ENCODE data around the gene PPM1L.

The PPM1L gene

DNA sequence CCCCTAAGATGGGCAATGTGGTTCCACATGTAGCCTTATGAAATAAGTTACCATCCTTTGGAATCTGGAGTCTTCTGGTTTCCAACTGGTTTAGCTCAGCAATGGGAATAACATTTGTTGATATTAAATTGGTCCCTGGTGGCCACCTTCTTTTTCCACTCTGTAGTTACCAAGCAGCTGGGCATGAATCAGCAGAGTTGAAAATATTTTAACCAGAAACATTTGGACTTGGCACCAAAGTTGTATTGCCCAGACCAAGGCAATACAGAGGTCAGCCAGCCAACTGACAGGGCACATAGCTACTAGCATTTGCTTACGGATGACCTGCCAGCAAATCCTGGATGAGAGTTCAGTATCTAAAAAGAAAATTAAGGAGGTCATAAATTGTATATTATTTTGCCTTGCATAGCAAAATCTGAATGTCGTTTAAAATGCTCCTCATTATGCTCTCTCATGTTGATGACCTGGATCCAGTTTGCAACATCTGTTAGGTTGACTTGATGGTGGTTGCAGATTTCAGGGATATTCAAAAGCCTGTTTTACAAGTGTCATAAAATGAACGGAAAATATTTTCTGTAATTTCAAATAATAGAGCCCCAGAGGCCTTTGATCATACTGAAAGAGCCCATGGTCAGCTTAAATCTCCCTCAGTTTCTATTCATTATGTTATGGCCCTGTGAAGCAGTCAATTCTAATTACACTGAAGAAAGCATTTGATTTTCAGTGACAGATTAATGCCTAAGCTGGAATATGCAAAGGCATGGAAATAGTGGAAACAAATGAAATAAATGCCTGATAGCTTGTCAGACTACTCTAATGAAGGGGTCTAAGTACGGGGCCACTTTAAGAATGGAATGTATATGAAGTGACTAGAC lies 54.6 kb downstream of the PPM1L start:
- no peak for DNase-seq

DNA sequence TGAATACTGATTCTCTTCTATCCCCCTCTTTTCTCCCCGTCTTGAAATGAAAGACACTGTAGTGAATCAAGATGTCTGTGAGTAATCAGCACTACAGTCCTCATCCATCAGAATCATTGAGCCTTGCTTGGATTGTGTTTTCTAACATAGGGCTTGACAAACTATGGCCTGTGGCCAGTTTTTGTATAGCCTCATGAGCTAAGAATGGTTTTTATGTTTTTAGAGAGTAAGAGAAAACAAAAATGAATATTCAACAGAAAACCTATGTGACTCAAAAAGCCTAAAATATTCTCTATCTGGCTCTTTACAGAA lies 55.2 kb downstream of the PPM1L start:
- no peak for DNase-seq

DNA sequence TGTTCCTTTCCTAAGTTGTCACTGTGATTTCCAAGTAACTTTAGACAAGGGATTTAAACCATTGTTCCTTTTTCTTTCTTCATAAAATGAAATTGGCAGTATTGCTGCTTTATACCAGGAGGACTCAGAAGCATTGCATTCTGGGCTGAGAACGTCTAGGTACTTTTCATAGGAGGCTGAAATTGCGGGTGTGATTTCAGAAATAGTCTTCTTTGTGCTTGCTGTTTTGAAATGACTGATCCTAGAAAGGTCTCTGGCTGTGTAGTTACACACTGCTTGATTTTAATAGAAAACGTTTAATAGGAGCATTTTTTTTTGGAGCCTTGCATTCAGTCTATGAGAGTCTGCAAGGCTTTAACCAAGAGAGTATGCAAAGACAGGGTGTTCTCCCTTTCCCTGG lies 56.3 kb downstream of the PPM1L start:
- DNase-seq: no peak

DNA sequence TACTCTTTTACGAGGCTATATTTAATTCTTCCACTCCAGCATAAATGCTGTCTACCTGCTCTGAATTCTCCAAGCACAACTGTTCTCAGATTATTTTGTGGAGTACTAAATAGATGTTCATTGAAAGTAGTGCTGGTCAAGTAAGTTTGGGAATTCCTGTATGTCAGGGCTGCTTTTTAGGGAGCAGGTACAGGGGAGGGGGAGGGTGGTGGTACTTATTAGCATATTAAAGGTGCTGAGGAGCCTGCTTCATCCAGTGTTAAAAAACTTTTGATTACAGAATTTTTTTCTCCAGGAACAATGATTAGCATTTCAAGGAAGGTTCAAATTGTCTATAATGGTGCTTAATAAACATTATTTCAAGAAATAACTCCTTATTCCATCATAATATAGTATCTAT lies 59.2 kb downstream of the PPM1L start:
- DNase-seq: no peak

DNA sequence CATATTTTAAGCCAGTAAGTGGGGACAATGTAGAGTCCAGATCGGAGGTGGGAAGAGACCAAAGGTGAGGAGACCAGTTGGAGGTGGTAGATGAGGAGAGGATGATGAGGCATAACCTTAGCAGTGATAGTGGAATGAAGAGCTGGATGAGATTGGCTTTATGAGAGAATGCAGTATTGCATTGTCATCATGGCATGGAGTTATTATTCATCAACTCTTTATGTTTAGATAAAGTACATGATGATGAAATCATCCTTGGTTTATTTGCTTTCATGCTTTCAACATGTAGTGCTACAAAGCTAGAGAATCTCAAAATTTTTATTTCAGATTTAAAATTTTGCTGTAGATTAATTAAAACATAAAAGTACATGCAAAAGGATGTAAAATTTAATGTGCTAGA lies 64.0 kb downstream of the PPM1L start:
- DNase-seq: no peak

DNA sequence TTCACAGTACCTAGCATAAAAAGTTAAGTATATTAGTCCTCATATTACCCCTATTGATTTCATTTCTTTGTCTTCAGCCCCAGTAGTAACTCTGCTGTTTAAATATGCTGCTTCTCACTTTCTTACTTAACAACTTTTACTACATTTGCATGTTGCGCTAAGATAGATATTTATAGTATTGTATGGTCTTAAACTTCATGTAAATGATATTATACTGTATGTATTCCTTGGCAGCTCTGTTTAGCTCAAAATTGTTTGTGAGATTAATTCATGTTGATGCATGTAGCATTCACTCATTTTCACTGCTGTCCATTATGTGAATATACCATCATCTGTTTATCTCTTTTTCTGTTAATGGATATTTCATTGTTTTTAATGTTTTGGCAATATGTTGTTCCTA lies 64.4 kb downstream of the PPM1L start:
- no peak for DNase-seq

DNA sequence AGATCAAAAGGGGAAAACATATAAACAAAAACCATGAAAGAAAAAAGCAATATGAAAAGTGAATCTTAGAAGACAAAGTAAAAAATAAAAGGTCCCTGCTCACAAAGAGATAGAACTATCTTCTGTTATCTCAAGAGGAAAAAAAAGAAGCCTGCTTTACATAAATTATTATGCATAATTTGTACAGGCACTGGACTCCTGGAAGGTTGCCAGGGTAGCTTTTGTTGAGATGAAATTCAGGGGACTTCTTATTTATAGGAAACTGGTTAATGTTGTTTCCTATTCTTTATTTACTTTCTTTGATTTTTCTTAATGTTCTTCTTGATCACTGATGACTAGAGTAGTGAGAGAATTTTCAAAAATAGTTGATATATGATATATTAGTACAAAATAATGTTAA lies 66.9 kb downstream of the PPM1L start:
- no peak for DNase-seq

DNA sequence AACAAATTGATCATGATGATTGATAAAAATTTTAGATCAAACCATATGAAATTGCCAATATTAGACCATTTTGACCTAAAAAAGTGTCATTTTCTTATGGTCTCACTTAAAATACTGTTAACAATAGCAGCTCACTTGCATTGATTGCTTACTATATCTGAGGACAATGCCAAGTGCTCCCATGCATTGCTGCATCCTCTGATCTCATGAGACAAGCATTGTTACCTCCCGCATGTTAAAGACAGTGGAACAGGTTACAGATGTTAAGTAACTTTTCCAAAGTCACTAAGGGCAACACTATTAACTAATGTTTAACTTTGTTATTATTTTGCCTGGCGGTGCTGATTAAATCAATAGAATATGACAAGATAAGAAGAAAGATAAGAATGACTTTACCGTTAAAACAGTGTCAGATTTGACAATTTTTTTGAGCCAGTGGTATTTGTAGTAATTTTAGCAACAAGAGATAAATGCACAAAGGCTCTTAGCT lies 69.3 kb downstream of the PPM1L start:
- no peak for DNase-seq

DNA sequence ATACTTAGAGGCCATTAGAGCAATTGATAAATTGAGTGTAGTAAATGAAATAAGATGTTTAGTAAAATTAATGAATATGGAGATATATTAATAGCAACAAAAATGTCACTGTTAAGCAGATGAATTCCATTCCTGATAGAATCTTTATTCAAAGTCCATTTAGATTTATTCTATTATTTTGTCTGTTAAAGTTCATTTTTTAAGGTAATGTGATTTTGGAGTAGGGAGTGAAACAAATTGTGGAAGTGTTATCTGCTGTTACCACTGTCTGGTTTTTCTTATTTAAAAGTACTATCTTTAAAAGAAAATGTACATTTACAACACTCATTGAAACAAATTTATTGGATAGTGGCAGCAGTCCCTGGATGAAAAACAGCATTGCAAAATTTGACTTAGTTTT lies 70.4 kb downstream of the PPM1L start:
- DNase-seq: no peak

DNA sequence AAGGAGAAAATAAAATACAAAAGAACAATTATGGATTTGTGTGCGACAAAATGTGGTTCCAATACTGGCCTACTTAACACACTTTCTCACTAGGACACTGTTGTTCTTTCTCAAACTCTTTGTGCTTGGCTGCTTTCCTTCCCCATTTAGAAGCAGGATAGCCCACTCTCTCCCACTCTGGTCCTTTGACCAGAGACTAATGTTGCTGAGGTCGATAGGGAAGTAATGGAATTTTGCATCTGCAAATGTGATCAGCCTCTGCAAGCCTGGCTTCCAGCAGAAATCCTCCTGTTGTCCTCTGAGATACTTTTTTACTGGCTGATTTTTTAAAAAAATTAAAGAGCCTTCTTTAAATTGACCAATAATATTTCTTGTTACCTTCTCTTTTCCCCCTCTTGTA lies 71.0 kb downstream of the PPM1L start:
- DNase-seq: no peak

DNA sequence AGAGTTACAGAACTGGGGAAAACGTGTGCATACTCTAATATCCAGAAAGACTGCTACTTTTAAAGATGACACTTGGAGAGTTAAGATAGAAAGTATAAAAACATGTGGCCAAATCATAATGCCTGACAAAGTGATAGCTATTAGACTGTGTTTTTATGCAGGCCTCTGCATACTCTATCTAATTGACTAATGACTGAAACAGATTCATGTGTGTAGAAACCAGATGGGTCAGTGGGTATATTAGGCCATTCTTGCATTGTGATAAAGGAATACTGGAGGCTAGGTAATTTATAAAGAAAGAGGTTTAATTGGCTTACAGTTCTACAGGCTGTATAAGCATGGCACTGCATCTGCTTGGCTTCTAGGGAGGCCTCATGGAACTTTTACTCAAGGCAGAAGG lies 71.5 kb downstream of the PPM1L start:
- DNase-seq: no peak

DNA sequence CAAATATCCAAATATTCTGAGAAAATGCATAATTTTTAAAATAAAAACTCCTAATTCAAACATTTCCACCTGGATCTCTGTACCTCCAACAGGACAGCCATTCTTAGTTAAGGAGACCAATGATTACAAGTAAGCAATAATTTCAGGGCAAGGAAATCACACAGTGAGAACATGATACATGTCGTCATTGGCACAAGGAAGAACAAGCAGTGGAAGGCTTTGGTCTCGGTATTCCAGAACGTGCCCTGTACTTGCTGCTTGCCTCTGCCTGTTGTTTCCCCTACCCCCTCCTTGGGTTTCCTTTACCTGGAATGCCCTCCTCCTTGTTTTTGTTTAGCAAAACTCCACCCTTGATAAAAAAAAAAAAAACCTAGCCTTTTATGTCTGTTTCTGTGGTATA lies 72.8 kb downstream of the PPM1L start:
- DNase-seq: no peak

DNA sequence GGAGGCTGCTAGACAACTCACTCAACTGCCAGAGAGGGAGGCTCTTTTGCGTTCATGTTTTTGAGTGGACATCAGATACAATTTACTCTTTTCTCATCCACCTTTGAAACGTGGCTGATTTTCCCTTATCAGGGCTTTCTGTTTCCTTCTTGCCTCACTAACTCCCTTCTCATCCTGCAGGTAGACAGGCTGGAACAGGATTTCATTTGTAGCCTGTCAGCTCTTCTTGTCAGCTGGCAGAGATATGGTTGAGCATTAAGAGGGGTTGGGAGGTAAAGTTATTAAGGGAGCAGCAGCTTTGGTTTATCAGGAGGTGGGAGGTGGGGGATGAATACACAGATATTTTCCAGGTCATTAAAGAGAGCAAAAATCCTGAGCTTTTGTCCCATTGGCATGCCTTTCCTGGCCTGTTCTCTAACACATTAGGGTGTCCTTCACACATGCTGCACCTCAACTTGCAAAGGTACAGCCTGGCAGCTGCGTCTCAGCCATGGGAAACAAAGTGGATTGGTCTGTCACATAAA lies 73.5 kb downstream of the PPM1L start:
- DNase-seq: no peak

DNA sequence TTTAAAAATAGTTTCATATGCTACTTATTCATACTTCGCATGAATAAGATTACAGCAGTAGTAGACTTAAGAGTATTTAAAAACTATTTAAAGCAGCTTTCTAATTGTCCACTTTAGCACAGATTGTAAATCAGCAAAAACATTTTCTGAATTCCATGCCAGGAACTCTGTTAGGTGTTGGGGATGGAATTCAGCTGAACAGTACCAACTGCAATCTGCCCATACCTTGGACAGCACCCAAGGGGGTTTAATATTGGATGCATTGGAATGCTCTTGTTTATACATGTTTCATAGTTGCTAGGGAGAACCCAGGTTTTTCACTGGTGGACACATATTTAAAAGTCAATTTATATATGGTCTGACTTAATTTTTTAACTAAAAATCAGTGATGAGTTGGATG lies 74.8 kb downstream of the PPM1L start:
- DNase-seq: no peak

DNA sequence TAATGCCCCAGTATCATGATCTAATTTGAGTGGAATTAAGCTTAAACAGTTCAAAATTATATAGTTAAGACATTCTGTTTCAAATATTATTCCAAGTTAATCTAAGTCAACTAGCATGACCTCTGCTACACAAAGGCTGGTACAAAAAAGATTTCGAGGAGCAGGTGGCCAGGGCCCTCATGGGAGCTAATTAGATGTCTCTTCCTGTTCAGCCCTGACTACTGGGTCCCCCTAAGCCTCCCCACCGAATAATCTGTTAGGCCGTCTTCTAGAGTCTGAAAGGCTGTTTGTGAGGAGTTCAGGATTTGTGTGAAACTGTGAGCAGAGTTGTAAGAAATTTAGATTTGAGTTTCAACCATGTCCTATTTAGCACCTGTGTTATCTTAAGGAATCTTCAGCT lies 75.4 kb downstream of the PPM1L start:
- DNase-seq: no peak

DNA sequence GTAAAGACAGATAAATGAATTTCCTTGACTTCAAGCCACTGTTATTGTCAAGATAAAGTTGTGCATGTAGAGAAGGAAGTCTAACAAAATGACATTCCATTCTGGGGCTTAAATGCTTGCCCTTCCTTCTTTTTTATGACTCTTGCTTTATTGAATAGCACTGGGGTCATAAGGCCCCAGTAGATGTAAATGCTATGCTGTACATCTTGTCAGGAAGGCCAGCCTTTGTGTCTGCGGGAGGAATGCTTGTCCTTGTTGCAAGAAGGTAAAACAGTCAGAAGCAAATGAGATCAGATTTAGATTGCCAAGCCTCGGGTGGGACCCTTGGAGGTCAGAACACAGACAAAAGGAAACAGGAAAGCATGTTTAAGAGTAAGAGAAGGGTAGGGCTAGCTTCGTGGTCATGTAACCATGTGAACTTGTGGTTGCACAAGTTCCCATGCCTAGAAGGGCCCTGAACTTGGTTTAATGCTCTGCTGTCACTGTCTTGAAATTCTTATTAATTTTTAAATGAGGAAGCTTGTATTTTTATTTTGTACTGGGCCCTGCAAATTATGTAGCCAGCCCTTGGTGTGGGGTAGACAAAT lies 81.5 kb downstream of the PPM1L start:
- no peak for DNase-seq

DNA sequence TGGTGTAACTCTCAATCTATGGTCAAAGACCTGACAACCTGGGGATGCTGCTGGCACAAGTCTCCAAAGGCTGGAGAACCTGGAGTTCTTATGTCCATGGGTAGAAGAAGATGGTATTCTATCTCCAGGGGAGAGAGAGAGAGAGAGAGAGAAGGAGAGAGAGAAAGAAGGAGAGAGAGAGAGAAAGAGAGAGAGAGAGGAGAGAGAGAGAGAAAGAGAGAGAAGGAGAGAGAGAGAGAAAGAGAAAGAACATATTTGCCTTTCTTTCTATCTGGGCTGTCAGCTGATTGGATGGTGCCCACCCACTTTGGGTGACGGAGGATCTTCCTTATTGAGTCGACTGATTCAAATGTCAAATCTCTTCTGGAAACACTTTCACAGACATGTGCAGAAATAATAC lies 84.6 kb downstream of the PPM1L start:
- DNase-seq: no peak

DNA sequence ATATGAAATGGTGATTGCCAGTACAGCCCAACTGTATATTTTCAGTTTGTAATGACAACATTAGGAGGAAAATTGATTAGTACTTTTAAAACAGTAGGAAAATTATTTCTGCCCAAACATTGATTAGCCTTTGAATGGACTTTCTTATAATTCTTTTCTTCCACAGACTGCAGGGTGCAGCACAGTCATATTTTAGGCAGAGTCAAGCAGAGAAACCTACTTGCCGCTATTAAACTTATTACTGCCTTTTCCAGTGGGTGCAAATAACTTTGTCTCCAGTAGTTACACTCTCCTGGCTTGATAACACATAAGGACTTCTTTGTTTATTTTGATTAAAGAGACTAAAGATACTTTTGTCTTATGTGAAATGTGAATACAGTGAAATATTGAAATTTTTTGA lies 85.4 kb downstream of the PPM1L start:
- no peak for DNase-seq

DNA sequence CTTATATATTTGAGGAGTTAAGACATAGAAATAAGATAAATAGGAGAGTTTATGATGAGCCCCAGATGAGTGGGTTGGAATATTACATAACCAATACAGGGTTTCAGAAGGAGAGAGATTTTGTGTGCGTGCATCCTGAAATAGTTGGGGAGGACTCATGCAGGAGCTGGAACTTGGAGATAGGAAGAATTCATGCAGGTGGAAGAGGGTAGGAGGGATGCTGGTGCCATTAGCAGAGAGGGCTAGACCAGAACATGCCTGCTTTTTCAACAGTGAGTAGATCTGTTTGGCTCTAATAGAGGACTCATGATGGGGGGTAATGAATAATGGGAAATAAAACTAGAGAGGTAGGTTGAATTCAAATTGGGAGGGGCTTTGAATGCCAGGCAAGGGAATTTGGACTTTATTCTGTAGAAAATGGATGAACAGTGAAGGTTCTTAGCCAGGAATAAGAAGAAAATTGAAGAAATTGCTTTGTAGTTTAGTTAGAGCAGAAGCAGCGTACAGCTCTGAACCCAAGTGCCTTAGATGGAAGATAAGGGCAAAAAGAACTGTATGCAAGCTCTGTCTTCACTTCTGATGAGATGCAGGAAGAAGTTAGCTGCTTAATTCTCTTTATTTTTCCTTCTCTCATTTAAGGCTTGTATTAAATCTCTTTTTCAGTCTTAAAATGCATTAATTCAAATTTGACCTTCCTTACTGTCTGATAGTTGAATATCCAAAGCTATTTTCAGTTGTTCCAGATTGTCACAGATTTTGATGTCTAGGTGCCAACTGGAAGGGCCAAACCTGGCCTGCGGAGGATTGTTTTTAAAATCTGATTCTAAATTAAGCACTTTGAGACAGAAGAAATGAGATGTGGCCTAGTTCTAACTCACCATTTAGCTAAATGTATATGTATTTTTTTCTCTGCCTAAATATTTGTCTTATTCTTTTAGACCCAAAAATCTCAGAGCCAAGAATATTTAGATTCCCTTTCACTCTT lies 86.3 kb downstream of the PPM1L start:
- no peak for DNase-seq

DNA sequence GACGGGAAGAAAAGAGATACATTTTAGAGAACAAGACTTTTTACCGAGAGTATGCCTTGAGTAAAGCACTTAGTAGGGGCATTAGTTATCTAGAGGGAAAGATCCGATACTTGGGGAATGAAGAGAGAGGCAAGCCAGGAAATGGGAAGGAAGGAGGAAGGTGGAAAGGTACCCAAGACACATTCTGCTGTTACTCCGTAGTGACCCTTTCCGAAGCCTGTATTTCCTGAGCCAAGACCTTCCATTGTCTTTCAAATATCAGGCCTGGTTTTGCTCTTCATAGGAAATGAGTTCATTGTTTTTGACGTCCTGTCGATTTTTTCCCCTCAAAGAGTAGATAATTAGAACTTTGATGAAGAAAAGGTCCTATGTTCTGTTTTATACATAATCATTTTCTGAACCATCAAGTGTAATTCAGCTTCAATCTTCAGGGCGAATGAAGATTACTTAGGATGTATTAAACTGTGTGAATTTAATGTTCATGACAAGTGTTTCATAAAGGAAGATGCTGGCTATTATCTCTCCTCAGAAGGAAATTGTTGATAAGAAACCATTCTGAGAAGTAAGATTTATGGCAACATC lies 95.7 kb downstream of the PPM1L start:
- DNase-seq: no peak

DNA sequence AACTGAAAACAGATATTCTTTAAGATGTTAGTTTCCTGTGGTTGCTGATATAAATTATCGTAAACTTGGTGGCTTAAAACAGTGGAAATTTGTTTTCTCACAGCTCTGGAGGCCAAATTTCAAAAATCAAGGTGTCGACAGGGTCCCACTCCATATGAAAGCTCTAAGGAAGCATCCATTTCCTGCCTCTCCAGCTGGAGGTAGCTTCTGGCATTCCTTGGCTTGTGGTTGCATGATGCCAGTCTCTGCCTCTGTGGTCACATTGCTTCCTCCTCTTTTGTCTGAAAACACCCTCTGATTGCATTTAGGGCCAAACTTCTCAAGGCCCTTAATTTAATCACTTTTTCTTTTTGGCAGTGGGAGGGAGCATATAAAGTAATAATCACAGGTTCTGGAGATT lies 96.8 kb downstream of the PPM1L start:
- DNase-seq: no peak

DNA sequence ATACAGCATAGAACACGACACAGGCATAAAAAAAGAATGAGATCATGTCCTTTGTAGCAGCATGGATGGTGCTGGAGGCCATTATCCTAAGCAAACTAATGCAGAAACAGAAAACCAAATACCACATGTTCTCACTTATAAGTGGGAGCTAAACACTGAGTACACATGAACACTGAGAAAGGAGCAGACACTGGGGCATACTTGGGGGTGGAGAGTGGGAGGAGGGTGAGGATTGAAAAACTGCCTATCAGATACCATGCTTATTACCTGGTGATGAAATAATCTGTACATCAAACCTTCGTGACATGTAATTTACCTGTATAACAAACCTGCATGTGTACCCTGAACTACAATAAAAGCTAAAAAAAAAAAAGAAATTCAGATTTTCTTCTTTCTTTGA lies 100.4 kb downstream of the PPM1L start:
- DNase-seq: no peak
